Naive thymus-derived CD4-positive, alpha-beta T cell (primary cell): ENCODE results near the gene HLCS. TPM values are rescaled to one million over a fixed set of nuclear protein-coding genes. Genes with fewer than 3 reads are reported as not detected.

Experiments used
- ATAC-seq: fragments of 150-1000 bp; cut with Tn5 transposase; 2 replicates; pipeline ENCODE4 v1.10.0; 2021; ENCODE audit warnings: mild to moderate bottlenecking, moderate library complexity
- CTCF ChIA-PET: fragments of 350-600 bp; sonication (Branson Sonifier 250); formaldehyde crosslinking; loops from one replicate; lab custom pipeline; 2021; ENCODE audit warnings: antibody characterized with exemption; lab: Charles Lee
- POLR2A ChIA-PET: fragments of 350-600 bp; sonication (Branson Sonifier 250); formaldehyde crosslinking; loops from one replicate; lab custom pipeline; 2021; ENCODE audit warnings: antibody characterized with exemption, inconsistent platforms; lab: Charles Lee
- DNase-seq, 9 donors: peaks; one replicate each; pipeline versions ENCODE4 v3.0.0 to v3.0.0-alpha.2; 2020 to 2022; ENCODE audit warnings: mixed read lengths in 1 of 9
- H3K27ac ChIP-seq: one replicate; pipeline ENCODE4 v1.7.0; 2013; ENCODE audit warnings: mild to moderate bottlenecking, low read depth, low read length, moderate library complexity
- H3K27me3 ChIP-seq, 2 donors: one replicate each; pipeline ENCODE4 v1.7.0; 2013; ENCODE audit warnings: low read length in 2 of 2, mild to moderate bottlenecking in 2 of 2, moderate library complexity in 2 of 2; ENCODE audit not compliant: control insufficient read depth in 2 of 2, insufficient read depth in 2 of 2
- H3K36me3 ChIP-seq, 3 experiments: 1 replicate in 2 of 3; 2 replicates in 1 of 3; pipeline ENCODE4 v1.7.0; 2013; ENCODE audit warnings: low read length in 3 of 3, mild to moderate bottlenecking in 3 of 3, moderate library complexity in 1 of 3; ENCODE audit not compliant: insufficient read depth in 3 of 3, control insufficient read depth in 2 of 3
- H3K4me1 ChIP-seq, 2 donors: one replicate each; pipeline ENCODE4 v1.7.0; 2013; ENCODE audit warnings: low read length in 2 of 2, mild to moderate bottlenecking in 2 of 2, moderate library complexity in 1 of 2; ENCODE audit not compliant: control insufficient read depth in 2 of 2, insufficient read depth in 2 of 2
- H3K4me3 ChIP-seq: 2 replicates; pipeline ENCODE4 v1.7.0; 2013; ENCODE audit warnings: mild to moderate bottlenecking, low read length
- H3K9me3 ChIP-seq, 3 experiments: 1 replicate in 2 of 3; 2 replicates in 1 of 3; pipeline ENCODE4 v1.7.0; 2013; ENCODE audit warnings: low read length in 3 of 3; ENCODE audit not compliant: control insufficient read depth in 2 of 3
- H3K27ac Mint-ChIP-seq, 9 donors: one replicate each; pipeline ENCODE4 v1.8.0; 2020 to 2022; ENCODE audit warnings: mixed read lengths in 9 of 9, mild to moderate bottlenecking in 8 of 9, moderate library complexity in 5 of 9, inconsistent platforms in 2 of 9
- H3K27me3 Mint-ChIP-seq, 5 donors: one replicate each; pipeline ENCODE4 v1.8.0; 2021 to 2022; ENCODE audit warnings: mixed read lengths in 5 of 5, mild to moderate bottlenecking in 1 of 5
- H3K36me3 Mint-ChIP-seq, 5 donors: one replicate each; pipeline ENCODE4 v1.8.0; 2020 to 2022; ENCODE audit warnings: mixed read lengths in 5 of 5, mild to moderate bottlenecking in 3 of 5, inconsistent platforms in 1 of 5
- H3K4me1 Mint-ChIP-seq, 7 donors: one replicate each; pipeline ENCODE4 v1.8.0; 2020 to 2022; ENCODE audit warnings: mixed read lengths in 7 of 7, mild to moderate bottlenecking in 3 of 7, inconsistent platforms in 1 of 7
- H3K4me3 Mint-ChIP-seq, 10 donors: one replicate each; pipeline ENCODE4 v1.8.0; 2020 to 2022; ENCODE audit warnings: mild to moderate bottlenecking in 10 of 10, mixed read lengths in 10 of 10, moderate library complexity in 6 of 10, inconsistent platforms in 2 of 10
- H3K9me3 Mint-ChIP-seq, 11 donors: one replicate each; pipeline ENCODE4 v1.8.0; 2020 to 2022; ENCODE audit warnings: mixed read lengths in 11 of 11, mild to moderate bottlenecking in 4 of 11, inconsistent platforms in 1 of 11, moderate library complexity in 1 of 11
- intact Hi-C, 2 donors: fragments of 100-400 bp; cut with micrococcal nuclease; formaldehyde crosslinking; loops; one replicate each; pipeline ENCODE4 v1.15.1; 2023
- polyA plus RNA-seq, 2 donors: library from polyadenylated mRNA; unstranded; fragments of 300-500 nt; fragmentation: Illumina TruSeq; gene quantifications; one replicate each; pipeline ENCODE4 v1.2.3, GENCODE V29; 2021
- total RNA-seq, 6 experiments: library from RNA in 5 of 6; stranded (reverse) in 5 of 6; gene quantifications; 1 replicate in 5 of 6; 2 replicates in 1 of 6; pipeline ENCODE4 v1.2.3 and lab custom pipeline; 2021 to 2026

Gene HLCS
- total and polyA plus RNA-seq, 7 experiments from 2014 or later: 7.0 to 19.3 (median 9.0) TPM

DNA sequence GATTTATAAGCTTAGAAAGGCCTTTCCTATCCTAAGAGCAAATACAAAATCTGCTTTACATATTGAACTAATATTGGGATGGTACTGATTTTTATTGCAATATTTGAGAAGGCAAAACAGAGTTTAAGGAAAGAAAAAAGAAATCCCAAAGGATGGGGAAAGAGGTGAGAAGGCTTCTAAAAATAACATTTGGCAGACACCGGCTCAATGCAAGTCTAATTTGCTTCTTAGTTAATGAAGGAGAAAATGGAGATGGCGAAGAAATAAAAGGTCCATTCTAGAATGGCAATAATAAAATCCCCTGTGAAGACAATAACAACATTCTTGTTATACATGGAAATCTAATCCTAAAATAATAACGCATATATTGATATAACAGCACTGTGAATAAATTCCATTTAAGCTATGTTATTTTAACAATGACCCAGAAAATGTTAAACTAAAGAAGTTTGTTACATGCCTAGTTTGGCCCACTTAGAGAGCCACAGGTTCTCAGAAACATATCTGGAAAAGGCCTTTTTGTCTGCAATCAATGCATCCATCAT lies 117.7 kb downstream of the HLCS start:
- Histone ChIP-seq H3K4me3 (no peak overlapping the region), H3K9me3 (no peaks in the 10 kb centered on the region), H3K27me3 (no peaks in the 10 kb centered on the region), H3K4me1 (no peaks in the 10 kb centered on the region), H3K36me3 (no peaks in the 10 kb centered on the region), H3K27ac (no peak overlapping the region)
- Mint-ChIP-seq H3K36me3 (peaks cover 0 to 13% (median 2%) of the 10 kb centered on the region in 5 donors), H3K4me3 (no peak overlapping the region), H3K9me3 (no peaks in the 10 kb centered on the region), H3K4me1 (peaks cover 0 to 7% (median 0%) of the 10 kb centered on the region in 7 donors), H3K27me3 (peaks cover 0 to 3% (median 0%) of the 10 kb centered on the region in 5 donors), H3K27ac (no peak overlapping the region)
- ChIA-PET CTCF (interaction anchor here (0.9 kb wide), 1 partner anchor 10 kb away, joined by 4 read pairs; no protein-coding TSS in a partner anchor), POLR2A (no interaction called here)
- no peak for DNase-seq
- no peak for ATAC-seq
- intact Hi-C loops: no loop called here

- no peak overlapping the region for H3K27ac ChIP-seq
- no peaks in the 10 kb centered on the region for H3K4me1 ChIP-seq
- H3K27me3 Mint-ChIP-seq: peaks cover 0 to 3% (median 0%) of the 10 kb centered on the region in 5 donors
- no peak overlapping the region for H3K4me3 ChIP-seq
- no peaks in the 10 kb centered on the region for H3K9me3 Mint-ChIP-seq
- no peaks in the 10 kb centered on the region for H3K27me3 ChIP-seq
- H3K36me3 Mint-ChIP-seq: peaks cover 0 to 17% (median 4%) of the 10 kb centered on the region in 5 donors
- intact Hi-C loops: no loop called here
- no peaks in the 10 kb centered on the region for H3K36me3 ChIP-seq
- ChIA-PET CTCF (no interaction called here), POLR2A (no interaction called here)
- H3K4me1 Mint-ChIP-seq: peaks cover 0 to 3% (median 0%) of the 10 kb centered on the region in 7 donors
- H3K9me3 ChIP-seq: no peaks in the 10 kb centered on the region
- no peak overlapping the region for H3K4me3 Mint-ChIP-seq
- no peak overlapping the region for H3K27ac Mint-ChIP-seq
- no peak for DNase-seq
- no peak for ATAC-seq
These were observed 119.3 kb downstream of the HLCS start for GRCh38 chr21:36847189-36847588.

DNA sequence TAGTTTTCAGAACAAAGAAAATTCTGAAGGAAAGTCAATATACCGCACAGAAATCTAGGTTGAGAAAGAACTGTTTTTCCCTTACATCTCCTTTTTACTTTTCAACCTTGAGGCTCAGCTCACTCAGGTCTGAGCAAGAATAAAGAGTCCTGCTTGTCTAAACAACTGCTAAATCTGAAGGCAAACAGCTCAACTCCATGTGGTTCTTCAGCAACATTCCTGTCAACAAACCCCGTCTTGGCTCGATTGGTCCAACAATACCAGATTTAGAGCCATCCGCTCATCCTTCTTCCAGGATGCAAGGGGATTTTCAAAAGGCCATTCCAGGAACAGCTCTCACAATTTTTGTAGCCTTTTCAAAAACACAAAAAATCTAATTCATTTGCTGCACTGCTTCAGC lies 119.8 kb downstream of the HLCS start:
- Mint-ChIP-seq H3K27me3 (peaks cover 0 to 3% (median 0%) of the 10 kb centered on the region in 5 donors), H3K27ac (no peak overlapping the region), H3K9me3 (no peaks in the 10 kb centered on the region), H3K36me3 (peaks cover 0 to 22% (median 8%) of the 10 kb centered on the region in 5 donors), H3K4me3 (no peak overlapping the region), H3K4me1 (peaks cover 0 to 6% (median 0%) of the 10 kb centered on the region in 7 donors)
- H3K36me3 ChIP-seq: no peaks in the 10 kb centered on the region
- no peaks in the 10 kb centered on the region for H3K27me3 ChIP-seq
- POLR2A ChIA-PET: interaction anchor here (0.6 kb wide), 1 partner anchor 9 kb away, joined by 3 read pairs; no protein-coding TSS in a partner anchor
- no peaks in the 10 kb centered on the region for H3K9me3 ChIP-seq
- H3K4me3 ChIP-seq: no peak overlapping the region
- intact Hi-C loops: no loop called here
- DNase-seq: no peak
- no peak for ATAC-seq
- CTCF ChIA-PET: no interaction called here
- H3K27ac ChIP-seq: no peak overlapping the region
- H3K4me1 ChIP-seq: no peaks in the 10 kb centered on the region

- H3K36me3 Mint-ChIP-seq: peaks cover 0 to 22% (median 8%) of the 10 kb centered on the region in 5 donors
- H3K4me3 Mint-ChIP-seq: no peak overlapping the region
- no peak for DNase-seq
- POLR2A ChIA-PET: no interaction called here
- H3K36me3 ChIP-seq: no peaks in the 10 kb centered on the region
- H3K9me3 ChIP-seq: no peaks in the 10 kb centered on the region
- no peak overlapping the region for H3K27ac ChIP-seq
- peaks cover 0 to 6% (median 0%) of the 10 kb centered on the region in 7 donors for H3K4me1 Mint-ChIP-seq
- H3K9me3 Mint-ChIP-seq: no peaks in the 10 kb centered on the region
- no peaks in the 10 kb centered on the region for H3K27me3 ChIP-seq
- no peak overlapping the region for H3K4me3 ChIP-seq
- no peaks in the 10 kb centered on the region for H3K4me1 ChIP-seq
- intact Hi-C loops: no loop called here
- ATAC-seq: no peak
- peaks cover 0 to 3% (median 0%) of the 10 kb centered on the region in 5 donors for H3K27me3 Mint-ChIP-seq
- CTCF ChIA-PET: no interaction called here
- H3K27ac Mint-ChIP-seq: no peak overlapping the region
These were observed 120.7 kb downstream of the HLCS start for GRCh38 chr21:36845790-36846189.

DNA sequence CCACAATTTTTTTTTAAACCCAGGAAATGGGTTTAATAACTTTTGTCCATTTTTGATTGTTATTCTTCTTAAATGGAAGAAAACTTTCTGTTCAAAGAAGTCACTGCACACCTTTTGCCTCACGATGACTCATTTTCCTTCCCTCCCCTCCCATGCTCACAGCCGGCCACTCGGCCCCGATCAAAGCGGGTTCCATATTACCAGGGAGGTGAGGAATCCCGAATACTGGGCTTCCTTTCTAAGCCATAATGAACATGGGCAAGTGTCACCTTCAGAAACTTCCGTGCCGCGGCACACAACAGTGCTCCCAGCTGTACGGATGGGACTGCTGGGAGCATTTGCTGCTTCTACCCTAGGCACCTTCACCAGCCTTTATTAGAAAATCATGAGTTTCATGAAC lies 121.4 kb downstream of the HLCS start:
- no peaks in the 10 kb centered on the region for H3K27me3 ChIP-seq
- ATAC-seq (no peak), DNase-seq (no peak)
- intact Hi-C loops: no loop called here
- no peaks in the 10 kb centered on the region for H3K36me3 ChIP-seq
- no peaks in the 10 kb centered on the region for H3K4me1 ChIP-seq
- Mint-ChIP-seq H3K27ac (no peak overlapping the region), H3K9me3 (no peaks in the 10 kb centered on the region), H3K4me1 (peaks cover 0 to 6% (median 0%) of the 10 kb centered on the region in 7 donors), H3K36me3 (peaks cover 0 to 22% (median 8%) of the 10 kb centered on the region in 5 donors), H3K27me3 (peaks cover 0 to 3% (median 0%) of the 10 kb centered on the region in 5 donors), H3K4me3 (no peak overlapping the region)
- CTCF ChIA-PET: no interaction called here
- H3K9me3 ChIP-seq: no peaks in the 10 kb centered on the region
- no peak overlapping the region for H3K4me3 ChIP-seq
- POLR2A ChIA-PET: no interaction called here
- no peak overlapping the region for H3K27ac ChIP-seq

GRCh38 chr21:36841866-36842265 lies 124.6 kb downstream of the HLCS start:
- H3K27ac Mint-ChIP-seq: no peak overlapping the region
- H3K27ac ChIP-seq: no peak overlapping the region
- H3K4me3 Mint-ChIP-seq: no peak overlapping the region
- ChIA-PET CTCF (no interaction called here), POLR2A (no interaction called here)
- H3K27me3 ChIP-seq: no peaks in the 10 kb centered on the region
- no peak for ATAC-seq
- no peaks in the 10 kb centered on the region for H3K27me3 Mint-ChIP-seq
- H3K36me3 Mint-ChIP-seq: peaks cover 0 to 26% (median 8%) of the 10 kb centered on the region in 5 donors
- H3K4me3 ChIP-seq: no peak overlapping the region
- intact Hi-C loops: no loop called here
- H3K4me1 ChIP-seq: no peaks in the 10 kb centered on the region
- H3K4me1 Mint-ChIP-seq: peaks cover 0 to 6% (median 0%) of the 10 kb centered on the region in 7 donors
- H3K36me3 ChIP-seq: no peaks in the 10 kb centered on the region
- no peak for DNase-seq
- no peaks in the 10 kb centered on the region for H3K9me3 Mint-ChIP-seq
- no peaks in the 10 kb centered on the region for H3K9me3 ChIP-seq

DNA sequence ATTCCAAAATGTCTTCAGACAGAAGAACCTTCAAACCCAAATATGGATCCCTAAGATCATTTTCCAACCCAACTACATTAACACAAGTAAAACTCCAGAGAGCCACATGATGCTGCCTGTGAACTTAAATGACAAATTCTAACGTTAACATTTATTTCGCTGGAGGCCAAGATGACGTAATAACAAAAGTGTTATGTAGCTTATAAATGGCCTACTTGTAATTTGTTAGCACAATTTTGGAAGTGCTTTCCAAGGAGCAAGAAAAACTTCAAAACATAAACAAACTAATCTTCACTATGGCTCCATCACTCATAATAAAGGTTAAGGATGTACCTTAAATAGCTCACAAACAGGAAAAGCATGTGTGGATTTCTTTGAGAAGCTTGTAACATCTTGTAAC lies 126.7 kb downstream of the HLCS start:
- POLR2A ChIA-PET: no interaction called here
- CTCF ChIA-PET: no interaction called here
- Histone ChIP-seq H3K4me3 (no peak overlapping the region), H3K27ac (no peak overlapping the region), H3K27me3 (no peaks in the 10 kb centered on the region), H3K9me3 (no peaks in the 10 kb centered on the region), H3K36me3 (no peaks in the 10 kb centered on the region), H3K4me1 (no peaks in the 10 kb centered on the region)
- ATAC-seq: no peak
- peaks cover 0 to 3% (median 0%) of the 10 kb centered on the region in 7 donors for H3K4me1 Mint-ChIP-seq
- peaks cover 0 to 26% (median 8%) of the 10 kb centered on the region in 5 donors for H3K36me3 Mint-ChIP-seq
- H3K27ac Mint-ChIP-seq: no peak overlapping the region
- intact Hi-C loops: no loop called here
- H3K27me3 Mint-ChIP-seq: no peaks in the 10 kb centered on the region
- H3K9me3 Mint-ChIP-seq: no peaks in the 10 kb centered on the region
- no peak overlapping the region for H3K4me3 Mint-ChIP-seq
- DNase-seq: no peak
